Endodermal cell (in vitro differentiated cells): ENCODE measurements around the gene ATP9A. TPM values are rescaled to one million over a fixed set of nuclear protein-coding genes. Genes with fewer than 3 reads are reported as not detected.

Experiments
- DNase-seq: peaks from one replicate; pipeline ENCODE4 v3.0.0-alpha.2; 2017
- H3K27ac ChIP-seq: 2 replicates; pipeline ENCODE4 v1.5.1; 2013; ENCODE audit warnings: mild to moderate bottlenecking, low read depth, low read length, moderate library complexity
- H3K27me3 ChIP-seq: 2 replicates; pipeline ENCODE4 v1.6.1; 2013; ENCODE audit warnings: mild to moderate bottlenecking, low read length, moderate library complexity; ENCODE audit not compliant: insufficient read depth, control insufficient read depth, poor library complexity, severe bottlenecking
- H3K36me3 ChIP-seq: 2 replicates; pipeline ENCODE4 v1.7.0; 2013; ENCODE audit warnings: mild to moderate bottlenecking, low read length, moderate library complexity; ENCODE audit not compliant: control insufficient read depth, insufficient read depth
- H3K4me1 ChIP-seq: one replicate; pipeline ENCODE4 v1.7.0; 2013; ENCODE audit warnings: low read length; ENCODE audit not compliant: control insufficient read depth, insufficient read depth
- H3K4me3 ChIP-seq: 2 replicates; pipeline ENCODE4 v1.5.1; 2013; ENCODE audit warnings: mild to moderate bottlenecking, low read length, moderate library complexity
- H3K9ac ChIP-seq: 2 replicates; pipeline ENCODE4 v1.6.1; 2013; ENCODE audit warnings: mild to moderate bottlenecking, low read length, moderate library complexity; ENCODE audit not compliant: poor library complexity, severe bottlenecking; ENCODE audit errors: extremely low read depth
- H3K9me3 ChIP-seq: 2 replicates; pipeline ENCODE4 v1.6.1; 2013; ENCODE audit warnings: mild to moderate bottlenecking, low read length, moderate library complexity; ENCODE audit not compliant: control insufficient read depth
- H3K27ac Mint-ChIP-seq: 2 replicates; pipeline ENCODE4 v1.8.0; 2020; ENCODE audit warnings: mixed read lengths
- H3K27me3 Mint-ChIP-seq: 2 replicates; pipeline ENCODE4 v1.8.0; 2021; ENCODE audit warnings: mild to moderate bottlenecking, mixed read lengths; ENCODE audit not compliant: insufficient read depth
- H3K36me3 Mint-ChIP-seq: 2 replicates; pipeline ENCODE4 v1.8.0; 2020; ENCODE audit warnings: low read depth, mixed read lengths
- H3K4me1 Mint-ChIP-seq: 2 replicates; pipeline ENCODE4 v1.8.0; 2020; ENCODE audit warnings: mixed read lengths
- H3K4me3 Mint-ChIP-seq: 2 replicates; pipeline ENCODE4 v1.8.0; 2020; ENCODE audit warnings: mild to moderate bottlenecking, moderate library complexity, mixed read lengths
- H3K9me3 Mint-ChIP-seq: 2 replicates; pipeline ENCODE4 v1.8.0; 2020; ENCODE audit warnings: mild to moderate bottlenecking, mixed read lengths
- WGBS, 2 experiments: methylation state at CpG; one replicate each; pipeline versions ENCODE4 v1.1.5 to v1.1.7; 2013; ENCODE audit warnings: missing lambda C conversion rate in 2 of 2, mixed read lengths in 1 of 2; ENCODE audit not compliant: insufficient coverage in 1 of 2, insufficient read length in 1 of 2; 5-methylcytosine and 5-hydroxymethylcytosine counted together
- total RNA-seq, 2 donors: library from RNA; stranded (reverse); fragmentation: NEBNext Ultra II Directional in 1 of 2; extraction: Animal tissue kit (Norgen Biotek cat#: 25700) in 1 of 2; gene quantifications; 2 replicates in 1 of 2; 3 replicates in 1 of 2; pipeline ENCODE4 v1.2.1, GENCODE V29; 2021
- TF ChIP-seq, protein P1 (sequence below): fragments of 200-600 bp; sonication (generic); conservative IDR thresholded peaks from 2 replicates; pipeline ENCODE4 v1.5.0; 2021; ENCODE audit warnings: antibody characterized with exemption, mild to moderate bottlenecking

ATP9A gene
- total RNA-seq, 2 donors from 2014 or later: 26.7 to 27.9 TPM

DNA sequence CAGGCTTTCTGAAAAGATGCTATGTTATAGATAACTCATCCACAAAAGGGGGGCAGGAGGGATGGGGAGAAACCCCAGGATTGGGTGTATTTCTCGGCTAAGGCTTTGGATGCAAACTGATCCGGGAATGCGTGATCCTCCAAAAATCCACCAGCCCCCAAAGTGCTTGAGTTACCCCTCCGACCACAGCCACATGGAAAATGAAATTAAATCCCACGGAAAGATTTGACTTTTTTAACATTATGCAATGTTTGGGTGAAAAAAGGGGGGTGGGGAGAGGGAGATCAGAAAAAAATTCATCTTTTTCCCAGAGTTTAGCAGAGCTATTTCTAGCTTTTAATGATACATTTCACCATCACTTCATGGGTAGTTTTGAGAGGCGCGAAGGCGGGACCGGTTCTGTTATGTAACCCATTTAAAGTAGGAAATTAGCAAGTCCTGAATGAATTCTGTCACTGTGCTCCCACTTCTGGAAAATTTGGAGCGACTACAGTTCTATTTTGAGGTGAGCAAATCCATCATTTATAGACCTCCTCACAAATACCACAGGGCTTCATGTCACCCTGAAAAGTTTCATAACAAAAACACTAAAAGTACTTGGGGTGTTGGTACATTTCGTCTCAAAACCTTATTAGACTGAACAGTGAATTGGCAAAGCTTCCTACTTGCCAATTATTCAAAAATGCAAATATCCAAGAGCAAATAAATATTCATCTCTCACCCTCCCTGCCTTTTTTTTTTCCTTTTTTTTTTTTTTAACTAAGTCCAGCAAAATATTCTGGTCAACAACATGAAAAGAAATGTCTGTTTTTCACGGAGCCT lies 173.7 kb downstream of the ATP9A start:
- DNase-seq: no peak
- Histone ChIP-seq H3K4me1 (no peaks in the 10 kb centered on the region), H3K4me3 (no peak overlapping the region), H3K36me3 (peaks cover 7% of the 10 kb centered on the region), H3K27ac (no peak overlapping the region), H3K9me3 (no peaks in the 10 kb centered on the region), H3K27me3 (no peaks in the 10 kb centered on the region), H3K9ac (no peak overlapping the region)
- Mint-ChIP-seq H3K4me1 (peaks cover 4% of the 10 kb centered on the region), H3K4me3 (no peak overlapping the region), H3K36me3 (peaks cover 9% of the 10 kb centered on the region), H3K9me3 (no peaks in the 10 kb centered on the region), H3K27ac (no peak overlapping the region), H3K27me3 (no peaks in the 10 kb centered on the region)
- WGBS, 2 experiments: 56 to 80% methylated on average over 5 to 12 of the region's 12 CpGs
- TF ChIP-seq, protein P1, sequence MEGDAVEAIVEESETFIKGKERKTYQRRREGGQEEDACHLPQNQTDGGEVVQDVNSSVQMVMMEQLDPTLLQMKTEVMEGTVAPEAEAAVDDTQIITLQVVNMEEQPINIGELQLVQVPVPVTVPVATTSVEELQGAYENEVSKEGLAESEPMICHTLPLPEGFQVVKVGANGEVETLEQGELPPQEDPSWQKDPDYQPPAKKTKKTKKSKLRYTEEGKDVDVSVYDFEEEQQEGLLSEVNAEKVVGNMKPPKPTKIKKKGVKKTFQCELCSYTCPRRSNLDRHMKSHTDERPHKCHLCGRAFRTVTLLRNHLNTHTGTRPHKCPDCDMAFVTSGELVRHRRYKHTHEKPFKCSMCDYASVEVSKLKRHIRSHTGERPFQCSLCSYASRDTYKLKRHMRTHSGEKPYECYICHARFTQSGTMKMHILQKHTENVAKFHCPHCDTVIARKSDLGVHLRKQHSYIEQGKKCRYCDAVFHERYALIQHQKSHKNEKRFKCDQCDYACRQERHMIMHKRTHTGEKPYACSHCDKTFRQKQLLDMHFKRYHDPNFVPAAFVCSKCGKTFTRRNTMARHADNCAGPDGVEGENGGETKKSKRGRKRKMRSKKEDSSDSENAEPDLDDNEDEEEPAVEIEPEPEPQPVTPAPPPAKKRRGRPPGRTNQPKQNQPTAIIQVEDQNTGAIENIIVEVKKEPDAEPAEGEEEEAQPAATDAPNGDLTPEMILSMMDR: no peak

DNA sequence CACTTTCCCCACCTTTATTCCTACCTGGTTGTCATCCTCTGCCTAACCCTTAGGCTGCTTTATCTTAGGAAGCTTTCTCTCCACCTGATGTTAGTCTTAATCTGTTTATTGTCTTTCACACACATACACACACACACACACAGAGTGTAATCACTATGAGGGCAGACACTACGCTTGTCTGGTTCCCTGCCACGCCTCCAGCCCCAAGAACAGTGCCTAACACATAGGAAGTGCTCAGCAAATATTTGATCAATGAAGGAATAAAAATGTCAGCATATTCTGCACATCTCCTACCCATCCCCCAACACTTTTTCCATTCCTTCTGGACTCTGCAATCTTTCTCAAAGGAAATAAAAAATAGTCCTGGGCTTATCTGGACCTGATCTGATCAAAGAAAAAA lies 174.6 kb downstream of the ATP9A start:
- no peak for DNase-seq
- no peaks in the 10 kb centered on the region for H3K4me1 ChIP-seq
- Mint-ChIP-seq H3K9me3 (no peaks in the 10 kb centered on the region), H3K4me3 (no peak overlapping the region), H3K27me3 (no peaks in the 10 kb centered on the region), H3K36me3 (peaks cover 4% of the 10 kb centered on the region), H3K27ac (no peak overlapping the region), H3K4me1 (peaks cover 4% of the 10 kb centered on the region)
- WGBS, 2 experiments: 92 to 93% methylated on average over 2 of the region's 2 CpGs
- TF ChIP-seq, protein P1: no peak
- no peak overlapping the region for H3K27ac ChIP-seq
- no peak overlapping the region for H3K4me3 ChIP-seq
- peaks cover 4% of the 10 kb centered on the region for H3K36me3 ChIP-seq
- H3K9me3 ChIP-seq: no peaks in the 10 kb centered on the region
- no peak overlapping the region for H3K9ac ChIP-seq
- H3K27me3 ChIP-seq: no peaks in the 10 kb centered on the region

DNA sequence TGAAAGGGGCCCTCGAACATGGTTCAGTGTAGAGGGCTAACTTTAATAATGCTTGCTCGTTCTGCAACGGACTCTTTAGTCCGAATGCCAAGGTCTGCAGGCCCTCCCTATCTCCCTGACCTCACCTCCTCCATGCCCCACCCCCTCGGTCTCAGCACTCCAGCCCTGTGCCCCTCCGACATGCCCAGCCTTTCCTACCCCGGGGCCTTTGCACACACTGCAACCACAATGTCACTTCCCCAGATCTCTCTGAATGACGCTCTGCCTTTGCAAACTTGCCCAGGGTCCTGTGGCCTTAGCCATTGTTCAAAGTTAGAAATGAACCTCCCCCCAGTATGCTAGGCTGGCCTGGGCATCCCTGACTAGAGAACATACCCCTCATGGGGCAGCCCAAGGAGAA lies 175.6 kb downstream of the ATP9A start:
- Histone ChIP-seq H3K27me3 (no peaks in the 10 kb centered on the region), H3K9me3 (no peaks in the 10 kb centered on the region), H3K9ac (no peak overlapping the region), H3K36me3 (no peaks in the 10 kb centered on the region), H3K27ac (no peak overlapping the region), H3K4me1 (no peaks in the 10 kb centered on the region), H3K4me3 (no peak overlapping the region)
- TF ChIP-seq, protein P1: no peak
- no peak overlapping the region for H3K4me3 Mint-ChIP-seq
- no peak overlapping the region for H3K27ac Mint-ChIP-seq
- DNase-seq: no peak
- WGBS, 2 experiments: 95 to 97% methylated on average over 7 to 8 of the region's 8 CpGs
- H3K4me1 Mint-ChIP-seq: peaks cover 4% of the 10 kb centered on the region
- H3K36me3 Mint-ChIP-seq: no peaks in the 10 kb centered on the region
- H3K27me3 Mint-ChIP-seq: no peaks in the 10 kb centered on the region
- no peaks in the 10 kb centered on the region for H3K9me3 Mint-ChIP-seq
